Inflammatory macrophage treated with lipopolysaccharide for 4 hours (primary cell): ENCODE results near the gene STX3.

Experiments
- DNase-seq: peaks from one replicate; pipeline ENCODE4 v3.0.0-alpha.2; 2020

Gene STX3

GRCh38 chr11:59754859-59755700 is at the start of gene STX3:
Gene STX3, plus strand, starts transcription at chr11:59755376. Its CDS starts 230 bp downstream, at chr11:59755606.
- peak; percentile 67 for DNase-seq

GRCh38 chr11:59706518-59707285 is 48.5 kb upstream of the STX3 start:
- no peak for DNase-seq

- DNase-seq: no peak
These were observed 47.8 kb upstream of the STX3 start for GRCh38 chr11:59707371-59707770.

GRCh38 chr11:59708537-59708936 is 46.6 kb upstream of the STX3 start:
- DNase-seq: no peak

- no peak for DNase-seq
These were observed 44.9 kb upstream of the STX3 start for GRCh38 chr11:59710136-59710847.

GRCh38 chr11:59713745-59714144 is 41.4 kb upstream of the STX3 start, which contains the start of gene OR10V1:
Gene OR10V1, minus strand, starts transcription at chr11:59713845. Its CDS starts 0 bp downstream, at chr11:59713845.
- no peak for DNase-seq

- no peak for DNase-seq
These were observed 39.1 kb upstream of the STX3 start for GRCh38 chr11:59716051-59716450.

- DNase-seq: no peak
These were observed 35.6 kb upstream of the STX3 start for GRCh38 chr11:59719556-59719955.

- DNase-seq: no peak
These were observed 31.1 kb upstream of the STX3 start for GRCh38 chr11:59724066-59724465.

GRCh38 chr11:59727426-59727825 is 27.8 kb upstream of the STX3 start:
- no peak for DNase-seq

- peak; percentile 28 for DNase-seq
These were observed 27.0 kb upstream of the STX3 start for GRCh38 chr11:59728154-59728553.

GRCh38 chr11:59728913-59729312 is 26.3 kb upstream of the STX3 start:
- DNase-seq: peak; percentile 58

- DNase-seq: peak; percentile 57
These were observed 25.3 kb upstream of the STX3 start for GRCh38 chr11:59729834-59730233.

- no peak for DNase-seq
These were observed 24.1 kb upstream of the STX3 start for GRCh38 chr11:59730896-59731565.

GRCh38 chr11:59746111-59746510 is 9.1 kb upstream of the STX3 start:
- no peak for DNase-seq

- DNase-seq: peak; percentile 83
These were observed 1.3 kb upstream of the STX3 start for GRCh38 chr11:59753650-59754493.

GRCh38 chr11:59754494-59754858 is 700 bp upstream of the STX3 start:
- peak; percentile 13 for DNase-seq

- peak; percentile 72 for DNase-seq
These were observed 753 bp downstream of the STX3 start for GRCh38 chr11:59755701-59756557.

- DNase-seq: no peak
These were observed 1.3 kb downstream of the STX3 start for GRCh38 chr11:59756558-59756840.

- peak; percentile 13 for DNase-seq
These were observed 1.7 kb downstream of the STX3 start for GRCh38 chr11:59756845-59757244.
